Measurements from ENCODE around the gene PCGF5.

The PCGF5 gene

GRCh38 chr10:91214911-91215310 lies 5.6 kb upstream of the PCGF5 start:
- Histone ChIP-seq H3K4me3 (ENCODE audit: low read length) (no peak overlapping the region), H3K27me3 (ENCODE audit: control insufficient read depth, insufficient read depth, low read length) (no peaks in the 10 kb centered on the region), H3K4me1 (ENCODE audit: control insufficient read depth, insufficient read depth, low read length) (peaks cover 9% of the 10 kb centered on the region), H3K9ac (ENCODE audit: low read depth, low read length) (no peak overlapping the region), H3K4me2 (ENCODE audit: low read length) (no peak overlapping the region), H3K36me3 (ENCODE audit: insufficient read depth, low read length) (no peaks in the 10 kb centered on the region), H3K9me3 (replicated peaks; ENCODE audit: low read length) (no peaks in the 10 kb centered on the region)

- Histone ChIP-seq H3K4me3 (ENCODE audit: low read length) (no peak overlapping the region), H3K9ac (ENCODE audit: low read depth, low read length) (no peak overlapping the region), H3K36me3 (ENCODE audit: insufficient read depth, low read length) (no peaks in the 10 kb centered on the region), H3K4me1 (ENCODE audit: control insufficient read depth, insufficient read depth, low read length) (peaks cover 13% of the 10 kb centered on the region), H3K9me3 (replicated peaks; ENCODE audit: low read length) (no peaks in the 10 kb centered on the region), H3K27me3 (ENCODE audit: control insufficient read depth, insufficient read depth, low read length) (no peaks in the 10 kb centered on the region), H3K4me2 (ENCODE audit: low read length) (no peak overlapping the region)
Observed at GRCh38 chr10:91215384-91215783, 5.1 kb upstream of the PCGF5 start.

- Histone ChIP-seq H3K4me1 (ENCODE audit: control insufficient read depth, insufficient read depth, low read length) (peaks cover 24% of the 10 kb centered on the region), H3K9me3 (replicated peaks; ENCODE audit: low read length) (no peaks in the 10 kb centered on the region), H3K27me3 (ENCODE audit: control insufficient read depth, insufficient read depth, low read length) (no peaks in the 10 kb centered on the region), H3K4me2 (ENCODE audit: low read length) (peak overlapping the region; percentile 96), H3K4me3 (ENCODE audit: low read length) (peak overlapping the region; percentile 76), H3K9ac (ENCODE audit: low read depth, low read length) (peak overlapping the region; percentile 39), H3K36me3 (ENCODE audit: insufficient read depth, low read length) (no peaks in the 10 kb centered on the region)
Observed at GRCh38 chr10:91219371-91220193, 881 bp upstream of the PCGF5 start.

GRCh38 chr10:91220954-91221675 lies 652 bp downstream of the PCGF5 start:
- Histone ChIP-seq H3K36me3 (ENCODE audit: insufficient read depth, low read length) (no peaks in the 10 kb centered on the region), H3K9me3 (replicated peaks; ENCODE audit: low read length) (no peaks in the 10 kb centered on the region), H3K27me3 (ENCODE audit: control insufficient read depth, insufficient read depth, low read length) (no peaks in the 10 kb centered on the region), H3K4me2 (ENCODE audit: low read length) (peak overlapping the region; percentile 96), H3K4me3 (ENCODE audit: low read length) (peak overlapping the region; percentile 76), H3K9ac (ENCODE audit: low read depth, low read length) (peak overlapping the region; percentile 93), H3K4me1 (ENCODE audit: control insufficient read depth, insufficient read depth, low read length) (peaks cover 24% of the 10 kb centered on the region)

- no peaks in the 10 kb centered on the region for H3K27me3 ChIP-seq (ENCODE audit: control insufficient read depth, insufficient read depth, low read length)
- no peak overlapping the region for H3K4me3 ChIP-seq (ENCODE audit: low read length)
- H3K9ac ChIP-seq (ENCODE audit: low read depth, low read length), result no peak overlapping the region
- H3K4me1 ChIP-seq (ENCODE audit: control insufficient read depth, insufficient read depth, low read length), result peaks cover 10% of the 10 kb centered on the region
- H3K36me3 ChIP-seq (ENCODE audit: insufficient read depth, low read length), result no peaks in the 10 kb centered on the region
- H3K9me3 ChIP-seq (replicated peaks; ENCODE audit: low read length), result no peaks in the 10 kb centered on the region
- no peak overlapping the region for H3K4me2 ChIP-seq (ENCODE audit: low read length)
Observed at GRCh38 chr10:91226093-91226492, 5.6 kb downstream of the PCGF5 start.

GRCh38 chr10:91227576-91227975 lies 7.1 kb downstream of the PCGF5 start:
- Histone ChIP-seq H3K4me2 (ENCODE audit: low read length) (no peak overlapping the region), H3K9ac (ENCODE audit: low read depth, low read length) (no peak overlapping the region), H3K9me3 (replicated peaks; ENCODE audit: low read length) (no peaks in the 10 kb centered on the region), H3K36me3 (ENCODE audit: insufficient read depth, low read length) (no peaks in the 10 kb centered on the region), H3K4me1 (ENCODE audit: control insufficient read depth, insufficient read depth, low read length) (peaks cover 4% of the 10 kb centered on the region), H3K27me3 (ENCODE audit: control insufficient read depth, insufficient read depth, low read length) (no peaks in the 10 kb centered on the region), H3K4me3 (ENCODE audit: low read length) (no peak overlapping the region)

GRCh38 chr10:91229683-91230082 lies 9.2 kb downstream of the PCGF5 start:
- Histone ChIP-seq H3K4me2 (ENCODE audit: low read length) (no peak overlapping the region), H3K9me3 (replicated peaks; ENCODE audit: low read length) (no peaks in the 10 kb centered on the region), H3K9ac (ENCODE audit: low read depth, low read length) (no peak overlapping the region), H3K27me3 (ENCODE audit: control insufficient read depth, insufficient read depth, low read length) (no peaks in the 10 kb centered on the region), H3K4me3 (ENCODE audit: low read length) (no peak overlapping the region), H3K4me1 (ENCODE audit: control insufficient read depth, insufficient read depth, low read length) (no peaks in the 10 kb centered on the region), H3K36me3 (ENCODE audit: insufficient read depth, low read length) (no peaks in the 10 kb centered on the region)

- H3K9ac ChIP-seq (ENCODE audit: low read depth, low read length), result no peak overlapping the region
- H3K9me3 ChIP-seq (replicated peaks; ENCODE audit: low read length), result no peaks in the 10 kb centered on the region
- no peaks in the 10 kb centered on the region for H3K27me3 ChIP-seq (ENCODE audit: control insufficient read depth, insufficient read depth, low read length)
- no peak overlapping the region for H3K4me3 ChIP-seq (ENCODE audit: low read length)
- H3K4me2 ChIP-seq (ENCODE audit: low read length), result no peak overlapping the region
- no peaks in the 10 kb centered on the region for H3K4me1 ChIP-seq (ENCODE audit: control insufficient read depth, insufficient read depth, low read length)
- H3K36me3 ChIP-seq (ENCODE audit: insufficient read depth, low read length), result no peaks in the 10 kb centered on the region
Observed at GRCh38 chr10:91238191-91238590, 17.7 kb downstream of the PCGF5 start.

GRCh38 chr10:91239789-91240188 lies 19.3 kb downstream of the PCGF5 start:
- Histone ChIP-seq H3K36me3 (ENCODE audit: insufficient read depth, low read length) (no peaks in the 10 kb centered on the region), H3K4me1 (ENCODE audit: control insufficient read depth, insufficient read depth, low read length) (no peaks in the 10 kb centered on the region), H3K4me3 (ENCODE audit: low read length) (no peak overlapping the region), H3K9ac (ENCODE audit: low read depth, low read length) (no peak overlapping the region), H3K4me2 (ENCODE audit: low read length) (no peak overlapping the region), H3K27me3 (ENCODE audit: control insufficient read depth, insufficient read depth, low read length) (no peaks in the 10 kb centered on the region), H3K9me3 (replicated peaks; ENCODE audit: low read length) (no peaks in the 10 kb centered on the region)

- H3K4me2 ChIP-seq (ENCODE audit: low read length), result no peak overlapping the region
- no peak overlapping the region for H3K4me3 ChIP-seq (ENCODE audit: low read length)
- H3K9me3 ChIP-seq (replicated peaks; ENCODE audit: low read length), result no peaks in the 10 kb centered on the region
Observed at GRCh38 chr10:91242940-91243339, 22.5 kb downstream of the PCGF5 start.

GRCh38 chr10:91247360-91248111 lies 27.1 kb downstream of the PCGF5 start:
- Histone ChIP-seq H3K27me3 (ENCODE audit: control insufficient read depth, insufficient read depth, low read length) (no peaks in the 10 kb centered on the region), H3K9me3 (replicated peaks; ENCODE audit: low read length) (no peaks in the 10 kb centered on the region), H3K4me3 (ENCODE audit: low read length) (no peak overlapping the region), H3K4me1 (ENCODE audit: control insufficient read depth, insufficient read depth, low read length) (peaks cover 22% of the 10 kb centered on the region), H3K4me2 (ENCODE audit: low read length) (peak overlapping the region; percentile 16), H3K9ac (ENCODE audit: low read depth, low read length) (no peak overlapping the region), H3K36me3 (ENCODE audit: insufficient read depth, low read length) (no peaks in the 10 kb centered on the region)

More at GRCh38 chr10:91242940-91243339, 22.5 kb downstream of the PCGF5 start:
- H3K4me1 ChIP-seq (ENCODE audit: control insufficient read depth, insufficient read depth, low read length), result peaks cover 16% of the 10 kb centered on the region
- no peak overlapping the region for H3K9ac ChIP-seq (ENCODE audit: low read depth, low read length)
- H3K27me3 ChIP-seq (ENCODE audit: control insufficient read depth, insufficient read depth, low read length), result no peaks in the 10 kb centered on the region
- no peaks in the 10 kb centered on the region for H3K36me3 ChIP-seq (ENCODE audit: insufficient read depth, low read length)

Data from skeletal muscle satellite cell (primary cell).